ENCODE measurements around the gene BMP15.

- TF ChIP-seq SPI1 (IDR thresholded peaks at IDR 0.05; ENCODE audit: low read depth, low read length) (no peak), POLR2AphosphoS5 (IDR thresholded peaks at IDR 0.05; ENCODE audit: low read depth, low read length) (no peak), POLR2A (IDR thresholded peaks at IDR 0.05; ENCODE audit: low read depth, low read length) (no peak), TAF1 (IDR thresholded peaks at IDR 0.05; ENCODE audit: low read depth, low read length) (no peak), PAX5 (IDR thresholded peaks at IDR 0.05; ENCODE audit: insufficient read depth, low read length, severe bottlenecking) (no peak), POU2F2 (IDR thresholded peaks at IDR 0.05; ENCODE audit: low read depth, low read length) (no peak)
These were observed 47.1 kb upstream of the BMP15 start for GRCh38 chrX:50863471-50863870.
